ENCODE data around the gene IGSF23. TPM values are rescaled to one million over a fixed set of nuclear protein-coding genes. Genes with fewer than 3 reads are reported as not detected.

Gene IGSF23
- total and polyA plus RNA-seq, 7 donors = not detected

DNA sequence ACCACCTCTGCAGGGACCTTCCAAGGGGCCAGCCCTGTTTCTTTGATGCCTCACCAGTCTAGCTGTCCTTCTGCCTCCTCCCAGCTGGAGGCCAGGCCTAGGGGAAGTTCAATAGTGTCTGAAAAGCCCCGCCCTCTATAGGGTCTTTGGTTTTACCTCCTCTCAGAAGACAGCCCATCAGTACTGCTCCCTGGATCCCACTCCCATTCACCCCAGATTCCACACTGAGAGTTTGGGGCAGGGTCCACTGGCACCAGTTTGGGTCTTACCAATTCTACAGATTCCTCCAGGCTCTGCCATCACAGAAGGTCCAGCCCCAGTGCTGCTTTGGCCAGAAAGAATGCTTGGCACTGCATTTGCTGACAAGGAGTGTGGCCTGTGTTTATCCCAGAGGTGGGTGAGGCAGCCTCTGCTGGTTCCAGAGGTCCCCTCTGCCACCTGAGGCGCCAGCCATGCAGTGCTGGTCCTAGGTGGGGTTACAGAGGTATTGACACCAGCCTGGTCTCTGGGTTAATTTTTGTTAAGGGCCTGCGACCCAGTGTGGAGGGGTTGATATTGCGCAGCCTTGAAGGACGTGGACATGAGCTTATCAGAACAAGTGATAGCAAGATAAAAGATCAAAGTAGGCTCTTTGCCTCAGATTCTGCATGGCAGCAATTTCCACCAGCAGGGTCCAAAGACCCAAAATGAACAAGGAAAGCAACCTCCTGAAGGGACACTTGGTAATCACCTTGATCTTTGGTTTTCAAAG lies 41.4 kb upstream of the IGSF23 start:
- no peak for DNase-seq
- Histone ChIP-seq H3K27me3 (no peaks in the 10 kb centered on the region), H3K27ac (no peak overlapping the region), H3K4me1 (no peaks in the 10 kb centered on the region), H3K4me3 (no peak overlapping the region), H3K36me3 (no peaks in the 10 kb centered on the region), H3K9me3 (no peaks in the 10 kb centered on the region)
- intact Hi-C loops (cut with DNase I) = loop anchor here (2.0 kb wide), 1 partner anchor 85 kb away; no protein-coding TSS in a partner anchor
- no peak for TF ChIP-seq POLR2A (IDR thresholded peaks at IDR 0.05)
- TF ChIP-seq, protein P1, sequence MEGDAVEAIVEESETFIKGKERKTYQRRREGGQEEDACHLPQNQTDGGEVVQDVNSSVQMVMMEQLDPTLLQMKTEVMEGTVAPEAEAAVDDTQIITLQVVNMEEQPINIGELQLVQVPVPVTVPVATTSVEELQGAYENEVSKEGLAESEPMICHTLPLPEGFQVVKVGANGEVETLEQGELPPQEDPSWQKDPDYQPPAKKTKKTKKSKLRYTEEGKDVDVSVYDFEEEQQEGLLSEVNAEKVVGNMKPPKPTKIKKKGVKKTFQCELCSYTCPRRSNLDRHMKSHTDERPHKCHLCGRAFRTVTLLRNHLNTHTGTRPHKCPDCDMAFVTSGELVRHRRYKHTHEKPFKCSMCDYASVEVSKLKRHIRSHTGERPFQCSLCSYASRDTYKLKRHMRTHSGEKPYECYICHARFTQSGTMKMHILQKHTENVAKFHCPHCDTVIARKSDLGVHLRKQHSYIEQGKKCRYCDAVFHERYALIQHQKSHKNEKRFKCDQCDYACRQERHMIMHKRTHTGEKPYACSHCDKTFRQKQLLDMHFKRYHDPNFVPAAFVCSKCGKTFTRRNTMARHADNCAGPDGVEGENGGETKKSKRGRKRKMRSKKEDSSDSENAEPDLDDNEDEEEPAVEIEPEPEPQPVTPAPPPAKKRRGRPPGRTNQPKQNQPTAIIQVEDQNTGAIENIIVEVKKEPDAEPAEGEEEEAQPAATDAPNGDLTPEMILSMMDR (IDR thresholded peaks at IDR 0.05) = no peak
- 76 to 85% methylated on average over 5 of the region's 5 CpGs for WGBS, 2 donors

DNA sequence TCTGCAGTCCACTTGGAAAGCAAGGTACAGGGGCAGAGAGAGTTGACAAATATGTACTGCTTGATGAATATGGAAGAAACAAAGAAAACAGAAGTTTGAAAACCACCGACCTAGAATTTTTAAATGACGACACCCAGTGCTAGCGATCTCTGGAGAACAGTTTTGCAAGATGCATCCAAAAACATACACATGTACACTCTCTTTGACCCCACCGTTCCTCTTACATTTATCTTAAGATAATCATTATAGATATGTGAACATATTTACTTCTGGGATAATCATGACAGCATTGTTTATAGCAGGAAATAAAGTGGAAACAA lies 40.8 kb upstream of the IGSF23 start:
- no peaks in the 10 kb centered on the region for H3K4me1 ChIP-seq
- WGBS, 2 donors = 55 to 66% methylated on average over 4 of the region's 4 CpGs
- intact Hi-C loops (cut with DNase I) = no loop called here
- DNase-seq = no peak
- no peak for TF ChIP-seq EP300 (IDR thresholded peaks at IDR 0.05)
- TF ChIP-seq POLR2AphosphoS5 (IDR thresholded peaks at IDR 0.05) = no peak
- TF ChIP-seq, protein P1 (IDR thresholded peaks at IDR 0.05) = no peak
- no peak for TF ChIP-seq POLR2A (IDR thresholded peaks at IDR 0.05)
- H3K4me3 ChIP-seq = no peak overlapping the region
- H3K36me3 ChIP-seq = no peaks in the 10 kb centered on the region
- no peaks in the 10 kb centered on the region for H3K9me3 ChIP-seq
- H3K27ac ChIP-seq = no peak overlapping the region
- H3K27me3 ChIP-seq = no peaks in the 10 kb centered on the region

DNA sequence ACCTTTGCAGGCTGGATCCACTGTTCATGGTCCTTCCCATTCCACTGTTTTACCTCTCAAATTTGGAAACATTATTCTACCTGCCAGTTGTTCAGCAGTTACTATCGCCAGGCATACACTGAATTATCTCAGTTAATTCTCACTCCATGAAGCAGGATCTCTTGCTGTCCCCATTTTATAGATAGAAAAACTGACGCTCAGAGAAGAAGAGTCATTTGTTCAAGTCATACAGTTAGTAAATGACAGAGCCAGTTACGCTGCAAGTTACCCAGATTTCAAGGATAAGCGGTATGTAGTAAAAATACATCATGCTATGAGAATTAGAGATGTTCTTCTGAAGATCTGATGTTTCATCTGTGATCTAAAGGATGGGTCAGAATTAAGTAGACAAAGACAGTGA lies 40.2 kb upstream of the IGSF23 start:
- no peak overlapping the region for H3K27ac ChIP-seq
- H3K9me3 ChIP-seq = no peaks in the 10 kb centered on the region
- no peaks in the 10 kb centered on the region for H3K36me3 ChIP-seq
- TF ChIP-seq POLR2A (IDR thresholded peaks at IDR 0.05) = no peak
- no peak for TF ChIP-seq EP300 (IDR thresholded peaks at IDR 0.05)
- TF ChIP-seq POLR2AphosphoS5 (IDR thresholded peaks at IDR 0.05) = no peak
- TF ChIP-seq, protein P1 (IDR thresholded peaks at IDR 0.05) = no peak
- no peaks in the 10 kb centered on the region for H3K4me1 ChIP-seq
- intact Hi-C loops (cut with DNase I) = no loop called here
- no peaks in the 10 kb centered on the region for H3K27me3 ChIP-seq
- 93 to 94% methylated on average over 4 of the region's 4 CpGs for WGBS, 2 donors
- H3K4me3 ChIP-seq = no peak overlapping the region
- DNase-seq = no peak

DNA sequence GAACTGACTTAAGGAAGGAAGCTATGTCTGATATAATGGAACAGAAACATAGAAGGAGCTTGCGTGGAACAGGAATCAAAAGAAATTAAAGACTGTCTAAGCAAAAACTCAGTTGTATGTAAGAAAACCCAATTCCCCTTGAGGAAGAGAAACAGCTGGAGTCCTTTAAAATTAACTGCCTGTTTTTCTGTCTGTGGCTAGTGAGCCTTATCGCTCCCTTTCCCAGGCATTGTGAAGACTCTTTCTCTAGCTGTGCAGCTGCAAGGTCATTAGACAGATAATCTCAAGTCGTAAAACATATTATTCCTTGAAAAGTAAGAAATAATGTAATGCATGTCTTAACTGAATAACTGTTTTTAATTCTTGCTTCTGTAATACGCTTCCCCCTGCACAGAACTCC lies 39.7 kb upstream of the IGSF23 start:
- Histone ChIP-seq H3K36me3 (no peaks in the 10 kb centered on the region), H3K4me3 (no peak overlapping the region), H3K9me3 (no peaks in the 10 kb centered on the region), H3K4me1 (no peaks in the 10 kb centered on the region), H3K27me3 (no peaks in the 10 kb centered on the region), H3K27ac (no peak overlapping the region)
- no peak for TF ChIP-seq POLR2AphosphoS5 (IDR thresholded peaks at IDR 0.05)
- no peak for TF ChIP-seq EP300 (IDR thresholded peaks at IDR 0.05)
- TF ChIP-seq POLR2A (IDR thresholded peaks at IDR 0.05) = no peak
- TF ChIP-seq, protein P1 (IDR thresholded peaks at IDR 0.05) = no peak
- DNase-seq = no peak
- intact Hi-C loops (cut with DNase I) = no loop called here
- 74 to 78% methylated on average over 4 of the region's 4 CpGs for WGBS, 2 donors

All from sigmoid colon (tissue), 7 donors.